K562 (cell line): ENCODE measurements around the gene UBE3B. TPM values are rescaled to one million over a fixed set of nuclear protein-coding genes. Genes with fewer than 3 reads are reported as not detected.

Experiments used
- ATAC-seq: fragments of 200-7000 bp; cut with Tn5 transposase; 3 replicates; pipeline ENCODE4 v1.9.1; 2020; ENCODE audit warnings: moderate library complexity
- BruUV-seq: library from RNA; stranded (reverse); fragments of 400-500 nt; replicated peaks from 2 replicates; lab custom pipeline; 2021; lab: Mats Ljungman, UMichigan
- CTCF ChIA-PET: fragments of 300-600 bp; formaldehyde crosslinking; extraction: SDS; loops from one replicate; lab custom pipeline; 2021; ENCODE audit warnings: low intra/inter-chr PET ratio; lab: Yijun Ruan, JAX
- POLR2A ChIA-PET: fragments of 300-600, 350-650 bp; sonication (Branson Sonifier 250); formaldehyde crosslinking; extraction: SDS; loops from one replicate; lab custom pipeline; 2021; ENCODE audit warnings: antibody characterized with exemption, inconsistent platforms; lab: Yijun Ruan, JAX
- DNase-seq, 4 experiments: peaks; one replicate each; pipeline versions ENCODE4 v3.0.0 to v3.0.0-alpha.2; 2011 to 2018; ENCODE audit warnings: low spot score in 3 of 4, mixed read lengths in 3 of 4; ENCODE audit errors: extremely low read depth in 1 of 4
- FAIRE-seq: peaks from 2 replicates; lab custom pipeline; 2011; peaks lifted over from hg19 to GRCh38; lab: Jason Lieb, UNC
- H2AFZ ChIP-seq: 2 replicates; pipeline ENCODE4 v1.6.0; 2011; ENCODE audit warnings: low read depth, low read length, control low read depth, inconsistent platforms
- H3K27ac ChIP-seq: fragments of 200-600 bp; 3 replicates; pipeline ENCODE4 v1.8.0; 2011; ENCODE audit warnings: low read depth, mild to moderate bottlenecking, control low read depth, inconsistent platforms, low read length, moderate library complexity, mixed read lengths; ENCODE audit errors: extremely low read depth
- H3K27me3 ChIP-seq, 2 experiments: fragments of 300-600 bp in 1 of 2; 2 replicates in 1 of 2; 3 replicates in 1 of 2; pipeline versions ENCODE4 v1.6.0 to v1.8.0; 2011; ENCODE audit warnings: inconsistent platforms in 2 of 2, low read length in 2 of 2, mild to moderate bottlenecking in 1 of 2, mixed read lengths in 1 of 2, moderate library complexity in 1 of 2; ENCODE audit not compliant: control insufficient read depth in 2 of 2, insufficient read depth in 2 of 2
- H3K36me3 ChIP-seq: fragments of 300-600 bp; 3 replicates; pipeline ENCODE4 v1.8.0; 2011; ENCODE audit warnings: mild to moderate bottlenecking, low read length, inconsistent platforms; ENCODE audit not compliant: control insufficient read depth, insufficient read depth
- H3K4me1 ChIP-seq, 2 experiments: fragments of 200-600 bp in 1 of 2; replicated peaks in 1 of 2; 2 replicates in 1 of 2; 3 replicates in 1 of 2; pipeline versions ENCODE4 v1.5.1 to v1.8.0; 2011; ENCODE audit warnings: inconsistent platforms in 2 of 2, low read length in 2 of 2, mild to moderate bottlenecking in 1 of 2, mixed read lengths in 1 of 2, moderate library complexity in 1 of 2; ENCODE audit not compliant: control insufficient read depth in 2 of 2, insufficient read depth in 2 of 2
- H3K4me2 ChIP-seq: 2 replicates; pipeline ENCODE4 v1.6.1; 2011; ENCODE audit warnings: low read length, control low read depth, inconsistent platforms, mixed read lengths; ENCODE audit not compliant: insufficient read depth
- H3K4me3 ChIP-seq: fragments of 200-600 bp; sonication (generic), shearing (Covaris generic); 2 replicates; pipeline ENCODE4 v1.5.1; 2016; ENCODE audit warnings: control low read depth, inconsistent platforms
- H3K79me2 ChIP-seq: fragments of 200-600 bp; 3 replicates; pipeline ENCODE4 v1.8.0; 2011; ENCODE audit warnings: low read length, inconsistent platforms; ENCODE audit not compliant: control insufficient read depth, insufficient read depth
- H3K9ac ChIP-seq, 2 experiments: 2 replicates each; pipeline versions ENCODE4 v1.6.0 to v1.6.1; 2011; ENCODE audit warnings: low read depth in 2 of 2, low read length in 2 of 2, control low read depth in 1 of 2, inconsistent platforms in 1 of 2, mild to moderate bottlenecking in 1 of 2, mixed read lengths in 1 of 2; ENCODE audit not compliant: insufficient read depth in 1 of 2
- H3K9me1 ChIP-seq: one replicate; pipeline ENCODE4 v1.6.0; 2011; ENCODE audit warnings: inconsistent platforms, mild to moderate bottlenecking, low read length, moderate library complexity; ENCODE audit not compliant: control insufficient read depth, insufficient read depth
- H3K9me3 ChIP-seq: replicated peaks from 2 replicates; pipeline ENCODE4 v1.5.1; 2011; ENCODE audit warnings: low read depth, low read length, inconsistent platforms; ENCODE audit not compliant: control insufficient read depth, insufficient read depth
- H4K20me1 ChIP-seq: replicated peaks from 2 replicates; pipeline ENCODE4 v1.6.1; 2011; ENCODE audit warnings: low read length, inconsistent platforms, mixed read lengths; ENCODE audit not compliant: control insufficient read depth, insufficient read depth
- BCOR ChIP-seq: fragments of 450-650 bp; IDR thresholded peaks from 2 replicates; pipeline ENCODE4 v1.6.1; 2016
- BRD9 ChIP-seq: fragments of 450-650 bp; IDR thresholded peaks from 2 replicates; pipeline ENCODE4 v1.6.1; 2018; ENCODE audit warnings: low read depth; ENCODE audit not compliant: partially characterized antibody
- ELF4 ChIP-seq: fragments of 450-650 bp; formaldehyde crosslinking; IDR thresholded peaks from 2 replicates; pipeline ENCODE4 v1.4.0; 2022; ENCODE audit warnings: missing genetic modification characterization
- HLTF ChIP-seq: fragments of 450-650 bp; IDR thresholded peaks from 2 replicates; pipeline ENCODE4 v1.6.1; 2016
- MCM7 ChIP-seq, 2 experiments: fragments of 450-650 bp; IDR thresholded peaks; 2 replicates each; pipeline ENCODE4 v1.6.1; 2016 to 2018
- SIN3B ChIP-seq: fragments of 450-650 bp; IDR thresholded peaks from 2 replicates; pipeline ENCODE4 v1.6.1; 2017; ENCODE audit warnings: low read depth, mild to moderate bottlenecking, moderate library complexity
- SMAD3 ChIP-seq: fragments of 450-650 bp; formaldehyde crosslinking; conservative IDR thresholded peaks from 2 replicates; pipeline ENCODE4 v1.4.0; 2020; ENCODE audit warnings: mild to moderate bottlenecking
- TEAD1 ChIP-seq, 2 experiments: fragments of 450-650 bp in 1 of 2; sonication (generic) in 1 of 2; formaldehyde crosslinking; IDR thresholded peaks; 2 replicates each; pipeline versions ENCODE4 v1.4.0 to v1.8.0; 2020 to 2022; ENCODE audit warnings: mild to moderate bottlenecking in 2 of 2, missing genetic modification reagents in 1 of 2
- ZNF551 ChIP-seq: fragments of 250-450 bp; sonication (Bioruptor Pico); IDR thresholded peaks from 2 replicates; pipeline ENCODE4 v1.5.0; 2021; ENCODE audit warnings: mild to moderate bottlenecking, moderate library complexity
- ZNF717 ChIP-seq: fragments of 250-450 bp; sonication (Bioruptor Pico); IDR thresholded peaks from 2 replicates; pipeline ENCODE4 v1.5.0; 2021
- WGBS: fragments of 100-300 bp; shearing (Covaris generic); methylation state at CpG from one replicate; pipeline ENCODE4 v1.1.6; 2016; ENCODE audit warnings: low coverage, mixed read lengths; ENCODE audit not compliant: insufficient coverage; ENCODE audit errors: missing lambda C conversion rate; 5-methylcytosine and 5-hydroxymethylcytosine counted together
- in situ Hi-C: fragments of 300-500 bp; cut with MboI; formaldehyde crosslinking; loops from 4 replicates; pipeline ENCODE4 v1.15.0; 2018; ENCODE audit warnings: inconsistent platforms, mixed read lengths
- intact Hi-C: fragments of 100-400 bp; cut with micrococcal nuclease; formaldehyde crosslinking; loops from 2 replicates; pipeline ENCODE4 v1.14.2; 2022
- polyA plus RNA-seq, 8 experiments: library from polyadenylated mRNA; depleted of rRNA in 4 of 8; stranded (reverse) in 5 of 8; unstranded in 3 of 8; fragments of >200 nt; fragmentation: Nextera tagmentation in 2 of 8; fragmentation: Illumina TruSeq in 1 of 8; extraction: Ambion mirVana in 2 of 8; extraction: Trizol in 1 of 8; gene quantifications; 2 replicates each; pipeline versions ENCODE4 v1.2.1 to v1.2.3, GENCODE V29; 2011 to 2014; ENCODE audit warnings: inconsistent platforms in 1 of 8, missing spikeins in 1 of 8
- total RNA-seq, 7 experiments: library from RNA; depleted of rRNA in 6 of 7; stranded (reverse); fragments of >200 nt in 6 of 7; fragmentation: Illumina TruSeq in 2 of 7; extraction: Trizol in 2 of 7; gene quantifications; 2 replicates each; pipeline versions ENCODE4 v1.2.1 to v1.2.3, GENCODE V29; 2011 to 2021; ENCODE audit warnings: low replicate concordance in 1 of 7
- TF ChIP-seq, protein P1 (sequence below): fragments of 250-450 bp; sonication (Bioruptor Pico); IDR thresholded peaks from 2 replicates; pipeline ENCODE4 v1.4.0; 2020; ENCODE audit warnings: mild to moderate bottlenecking, moderate library complexity
- TF ChIP-seq, protein P2 (sequence below), 2 experiments: fragments of 200-800 bp in 1 of 2; sonication (Bioruptor generic) in 1 of 2; sonication (generic) in 1 of 2; formaldehyde crosslinking in 1 of 2; IDR thresholded peaks in 1 of 2; conservative IDR thresholded peaks in 1 of 2; 2 replicates each; pipeline versions ENCODE4 v1.5.0 to v1.6.1; 2016 to 2020; ENCODE audit warnings: missing compliant biosample characterization in 1 of 2, missing genetic modification characterization in 1 of 2, missing genetic modification reagents in 1 of 2
- TF ChIP-seq, protein P3 (sequence below): sonication (generic); formaldehyde crosslinking; IDR thresholded peaks from 2 replicates; pipeline ENCODE4 v1.4.0; 2020; ENCODE audit warnings: mild to moderate bottlenecking, missing genetic modification reagents
- TF ChIP-seq, protein P4 (sequence below): sonication (generic); formaldehyde crosslinking; IDR thresholded peaks from 2 replicates; pipeline ENCODE4 v1.8.0; 2023; ENCODE audit warnings: mild to moderate bottlenecking, missing genetic modification reagents

The UBE3B gene
- total and polyA plus RNA-seq, 9 of the 15 experiments (the other 6 are each of a cell fraction or from before 2014, with no cell fraction given), result 7.6 to 23.6 (median 15.5) TPM

DNA sequence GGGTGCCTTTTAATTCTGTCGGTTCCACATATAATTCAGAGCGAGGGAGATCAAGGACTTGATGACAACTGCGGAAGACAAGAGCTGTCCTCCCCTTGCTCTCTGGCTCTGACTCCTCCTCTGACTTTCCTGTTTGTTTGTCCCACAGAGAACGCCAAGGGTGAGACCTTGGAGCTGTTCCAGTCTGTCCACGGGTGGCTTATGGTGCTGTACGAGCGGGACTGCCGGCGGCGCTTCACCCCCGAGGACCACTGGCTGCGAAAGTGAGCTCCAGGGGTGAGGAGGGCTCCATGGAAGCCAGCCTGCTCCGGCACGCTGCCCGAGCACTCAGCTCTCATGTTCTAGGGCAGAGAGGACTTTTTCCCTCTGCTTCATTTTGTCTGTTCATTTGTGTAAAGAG, 32.8 kb downstream of the UBE3B start:
- DNase-seq (no peak), ATAC-seq (no peak), FAIRE-seq (no peak)
- H2AFZ ChIP-seq, result no peak overlapping the region
- BruUV-seq, result no TSS peak
- H3K4me2 ChIP-seq, result no peak overlapping the region
- H3K4me3 ChIP-seq, result no peak overlapping the region
- ChIA-PET POLR2A (interaction anchor here (0.6 to 1.4 kb wide), 2 partner anchors 11 to 272 kb away, joined by 4 to 5 read pairs; no protein-coding TSS in a partner anchor), CTCF (no interaction called here)
- H4K20me1 ChIP-seq, result no peaks in the 10 kb centered on the region
- H3K27me3 ChIP-seq, result no peaks in the 10 kb centered on the region
- no peaks in the 10 kb centered on the region for H3K9me3 ChIP-seq
- in situ Hi-C loops (no loop called here), intact Hi-C loops (loop anchor here (10.0 kb wide), 2 partner anchors 85 kb away; no protein-coding TSS in a partner anchor)
- H3K79me2 ChIP-seq, result no peaks in the 10 kb centered on the region
- no peaks in the 10 kb centered on the region for H3K4me1 ChIP-seq
- H3K36me3 ChIP-seq, result peaks cover 58% of the 10 kb centered on the region
- no peak overlapping the region for H3K9ac ChIP-seq
- H3K27ac ChIP-seq, result no peak overlapping the region
- 81% methylated on average over 13 of the region's 15 CpGs for WGBS
- no peaks in the 10 kb centered on the region for H3K9me1 ChIP-seq
- TF ChIP-seq MCM7 (IDR thresholded peaks at IDR 0.05), result no peak
- no peak for TF ChIP-seq BCOR
- TF ChIP-seq HLTF, result no peak
- TF ChIP-seq ZNF551 (CRISPR knock-in tag), result no peak
- TF ChIP-seq, protein P1, sequence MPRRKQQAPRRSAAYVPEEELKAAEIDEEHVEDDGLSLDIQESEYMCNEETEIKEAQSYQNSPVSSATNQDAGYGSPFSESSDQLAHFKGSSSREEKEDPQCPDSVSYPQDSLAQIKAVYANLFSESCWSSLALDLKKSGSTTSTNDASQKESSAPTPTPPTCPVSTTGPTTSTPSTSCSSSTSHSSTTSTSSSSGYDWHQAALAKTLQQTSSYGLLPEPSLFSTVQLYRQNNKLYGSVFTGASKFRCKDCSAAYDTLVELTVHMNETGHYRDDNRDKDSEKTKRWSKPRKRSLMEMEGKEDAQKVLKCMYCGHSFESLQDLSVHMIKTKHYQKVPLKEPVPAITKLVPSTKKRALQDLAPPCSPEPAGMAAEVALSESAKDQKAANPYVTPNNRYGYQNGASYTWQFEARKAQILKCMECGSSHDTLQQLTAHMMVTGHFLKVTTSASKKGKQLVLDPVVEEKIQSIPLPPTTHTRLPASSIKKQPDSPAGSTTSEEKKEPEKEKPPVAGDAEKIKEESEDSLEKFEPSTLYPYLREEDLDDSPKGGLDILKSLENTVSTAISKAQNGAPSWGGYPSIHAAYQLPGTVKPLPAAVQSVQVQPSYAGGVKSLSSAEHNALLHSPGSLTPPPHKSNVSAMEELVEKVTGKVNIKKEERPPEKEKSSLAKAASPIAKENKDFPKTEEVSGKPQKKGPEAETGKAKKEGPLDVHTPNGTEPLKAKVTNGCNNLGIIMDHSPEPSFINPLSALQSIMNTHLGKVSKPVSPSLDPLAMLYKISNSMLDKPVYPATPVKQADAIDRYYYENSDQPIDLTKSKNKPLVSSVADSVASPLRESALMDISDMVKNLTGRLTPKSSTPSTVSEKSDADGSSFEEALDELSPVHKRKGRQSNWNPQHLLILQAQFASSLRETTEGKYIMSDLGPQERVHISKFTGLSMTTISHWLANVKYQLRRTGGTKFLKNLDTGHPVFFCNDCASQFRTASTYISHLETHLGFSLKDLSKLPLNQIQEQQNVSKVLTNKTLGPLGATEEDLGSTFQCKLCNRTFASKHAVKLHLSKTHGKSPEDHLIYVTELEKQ, result no peak
- no peak for TF ChIP-seq ELF4 (CRISPR knock-in tag)
- TF ChIP-seq SIN3B, result no peak
- no peak for TF ChIP-seq SMAD3
- TF ChIP-seq, protein P2, sequence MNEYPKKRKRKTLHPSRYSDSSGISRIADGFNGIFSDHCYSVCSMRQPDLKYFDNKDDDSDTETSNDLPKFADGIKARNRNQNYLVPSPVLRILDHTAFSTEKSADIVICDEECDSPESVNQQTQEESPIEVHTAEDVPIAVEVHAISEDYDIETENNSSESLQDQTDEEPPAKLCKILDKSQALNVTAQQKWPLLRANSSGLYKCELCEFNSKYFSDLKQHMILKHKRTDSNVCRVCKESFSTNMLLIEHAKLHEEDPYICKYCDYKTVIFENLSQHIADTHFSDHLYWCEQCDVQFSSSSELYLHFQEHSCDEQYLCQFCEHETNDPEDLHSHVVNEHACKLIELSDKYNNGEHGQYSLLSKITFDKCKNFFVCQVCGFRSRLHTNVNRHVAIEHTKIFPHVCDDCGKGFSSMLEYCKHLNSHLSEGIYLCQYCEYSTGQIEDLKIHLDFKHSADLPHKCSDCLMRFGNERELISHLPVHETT (CRISPR knock-in tag; conservative IDR thresholded peaks at IDR 0.05 in 1 of 2, IDR thresholded peaks at IDR 0.05 in 1 of 2), result no peak
- TF ChIP-seq ZNF717 (CRISPR knock-in tag), result no peak
- TF ChIP-seq, protein P3, sequence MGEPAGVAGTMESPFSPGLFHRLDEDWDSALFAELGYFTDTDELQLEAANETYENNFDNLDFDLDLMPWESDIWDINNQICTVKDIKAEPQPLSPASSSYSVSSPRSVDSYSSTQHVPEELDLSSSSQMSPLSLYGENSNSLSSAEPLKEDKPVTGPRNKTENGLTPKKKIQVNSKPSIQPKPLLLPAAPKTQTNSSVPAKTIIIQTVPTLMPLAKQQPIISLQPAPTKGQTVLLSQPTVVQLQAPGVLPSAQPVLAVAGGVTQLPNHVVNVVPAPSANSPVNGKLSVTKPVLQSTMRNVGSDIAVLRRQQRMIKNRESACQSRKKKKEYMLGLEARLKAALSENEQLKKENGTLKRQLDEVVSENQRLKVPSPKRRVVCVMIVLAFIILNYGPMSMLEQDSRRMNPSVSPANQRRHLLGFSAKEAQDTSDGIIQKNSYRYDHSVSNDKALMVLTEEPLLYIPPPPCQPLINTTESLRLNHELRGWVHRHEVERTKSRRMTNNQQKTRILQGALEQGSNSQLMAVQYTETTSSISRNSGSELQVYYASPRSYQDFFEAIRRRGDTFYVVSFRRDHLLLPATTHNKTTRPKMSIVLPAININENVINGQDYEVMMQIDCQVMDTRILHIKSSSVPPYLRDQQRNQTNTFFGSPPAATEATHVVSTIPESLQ (CRISPR knock-in tag), result no peak
- TF ChIP-seq, protein P4, sequence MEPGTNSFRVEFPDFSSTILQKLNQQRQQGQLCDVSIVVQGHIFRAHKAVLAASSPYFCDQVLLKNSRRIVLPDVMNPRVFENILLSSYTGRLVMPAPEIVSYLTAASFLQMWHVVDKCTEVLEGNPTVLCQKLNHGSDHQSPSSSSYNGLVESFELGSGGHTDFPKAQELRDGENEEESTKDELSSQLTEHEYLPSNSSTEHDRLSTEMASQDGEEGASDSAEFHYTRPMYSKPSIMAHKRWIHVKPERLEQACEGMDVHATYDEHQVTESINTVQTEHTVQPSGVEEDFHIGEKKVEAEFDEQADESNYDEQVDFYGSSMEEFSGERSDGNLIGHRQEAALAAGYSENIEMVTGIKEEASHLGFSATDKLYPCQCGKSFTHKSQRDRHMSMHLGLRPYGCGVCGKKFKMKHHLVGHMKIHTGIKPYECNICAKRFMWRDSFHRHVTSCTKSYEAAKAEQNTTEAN (CRISPR knock-in tag), result no peak
- no peak for TF ChIP-seq BRD9
- TF ChIP-seq TEAD1 (CRISPR knock-in tag; IDR thresholded peaks at IDR 0.05), result no peak
